ENCODE measurements around the gene SDHA.

GRCh38 chr5:200985-201384, 17.1 kb upstream of the SDHA start:
- TF ChIP-seq CTCF (IDR thresholded peaks at IDR 0.05) = no peak
- TF ChIP-seq POLR2AphosphoS5 (IDR thresholded peaks at IDR 0.05; ENCODE audit: low read depth, low read length) = no peak

All from Panc1 (cell line).